Measurements from ENCODE around the gene SMTN. TPM values are rescaled to one million over a fixed set of nuclear protein-coding genes. Genes with fewer than 3 reads are reported as not detected.

SMTN gene
- 9.7 TPM for polyA plus RNA-seq (2013, experiment 1 of 2)
- 13.7 TPM for polyA plus RNA-seq (2013, experiment 2 of 2)

GRCh38 chr22:31080848-31081649, at the start of gene SMTN:
Gene SMTN, plus strand, starts transcription at chr22:31081318. Its CDS starts 1,941 bp downstream, at chr22:31083259.
- Histone ChIP-seq H3K27me3 (ENCODE audit: insufficient read depth, low read length) (no peaks in the 10 kb centered on the region), H3K4me1 (ENCODE audit: insufficient read depth, low read length) (peaks cover 30% of the 10 kb centered on the region), H3K9ac (ENCODE audit: low read depth, low read length) (peak within 1 kb of the TSS; percentile 88)

DNA sequence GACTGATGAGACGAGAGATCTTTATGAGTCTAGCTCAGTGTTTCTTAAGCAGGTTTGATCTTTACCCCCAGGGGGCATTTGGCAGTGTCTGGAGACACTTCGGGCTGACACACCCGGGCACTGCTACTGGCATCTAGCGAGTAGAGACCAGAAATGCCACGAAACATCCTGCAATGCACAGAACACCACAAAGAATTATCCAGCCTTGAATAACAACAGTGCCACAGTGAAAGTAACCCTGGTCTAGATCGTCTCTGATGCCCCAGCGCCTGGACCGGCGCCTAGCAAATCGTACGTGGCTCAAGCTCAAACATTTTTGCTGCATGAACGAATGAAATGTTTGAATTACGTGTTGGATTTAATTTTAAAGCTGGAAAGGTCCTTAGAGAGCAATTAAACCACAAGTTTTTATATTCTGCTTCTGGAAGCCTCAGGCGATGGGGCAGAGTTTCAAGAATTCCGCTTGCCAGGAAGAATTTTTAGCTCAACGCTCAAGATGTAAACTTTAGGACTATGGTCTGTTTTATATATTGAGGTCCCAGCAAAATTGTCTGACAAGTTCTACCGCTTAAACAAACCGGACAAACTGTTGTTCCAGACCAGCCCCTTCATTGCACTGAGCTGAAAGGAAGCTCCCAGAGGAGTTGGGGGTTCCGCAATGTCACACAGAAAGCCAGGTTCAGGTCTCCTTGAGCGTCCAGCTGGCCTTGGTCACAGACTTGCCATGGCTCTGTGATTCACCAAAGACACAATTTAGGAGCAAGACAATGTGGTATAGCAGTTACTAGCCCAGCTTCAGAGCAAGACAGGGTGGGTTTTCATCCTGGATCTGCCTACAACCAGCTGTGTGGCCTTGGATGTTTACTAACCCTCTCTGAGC, 44.2 kb upstream of the SMTN start:
- H3K36me3 ChIP-seq (ENCODE audit: insufficient read depth, low read length) = no peaks in the 10 kb centered on the region
- no peaks in the 10 kb centered on the region for H3K9me3 ChIP-seq (ENCODE audit: insufficient read depth, low read depth, low read length)
- 92% methylated on average over 20 of the region's 20 CpGs for WGBS
- H3K4me1 ChIP-seq (ENCODE audit: insufficient read depth, low read length) = no peaks in the 10 kb centered on the region
- no peaks in the 10 kb centered on the region for H3K27me3 ChIP-seq (ENCODE audit: insufficient read depth, low read length)
- H3K9ac ChIP-seq (ENCODE audit: low read depth, low read length) = no peak overlapping the region
- no peak overlapping the region for H3K4me3 ChIP-seq (ENCODE audit: low read length)
- no peak overlapping the region for H3K27ac ChIP-seq (ENCODE audit: low read depth, low read length)

More at GRCh38 chr22:31080848-31081649, at the start of gene SMTN:
- H3K27ac ChIP-seq (ENCODE audit: low read depth, low read length) = peak within 1 kb of the TSS; percentile 78
- no peaks in the 10 kb centered on the region for H3K36me3 ChIP-seq (ENCODE audit: insufficient read depth, low read length)
- H3K9me3 ChIP-seq (ENCODE audit: insufficient read depth, low read depth, low read length) = no peaks in the 10 kb centered on the region
- H3K4me3 ChIP-seq (ENCODE audit: low read length) = peak within 1 kb of the TSS; percentile 72
- WGBS = under 1% methylated on average over 63 of the region's 63 CpGs

DNA sequence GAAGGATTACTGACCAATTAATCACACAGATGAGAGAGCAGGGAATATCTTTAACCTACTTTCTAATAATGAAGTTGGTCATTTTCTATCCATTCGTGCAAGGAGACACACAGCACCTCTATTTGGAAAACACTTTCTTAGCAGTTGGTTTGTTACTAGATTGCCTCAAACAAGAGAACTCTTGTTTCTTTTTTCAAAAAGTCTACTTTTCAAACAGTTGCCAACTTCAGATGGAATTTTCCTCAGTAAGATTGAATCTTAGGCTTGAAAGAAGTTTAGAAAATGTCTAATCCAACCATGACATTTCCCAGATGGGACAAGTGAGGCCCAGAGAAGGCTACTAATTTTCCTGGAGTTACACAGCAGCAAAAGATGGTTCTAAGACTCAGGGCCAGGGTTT, 42.4 kb upstream of the SMTN start:
- Histone ChIP-seq H3K9ac (ENCODE audit: low read depth, low read length) (no peak overlapping the region), H3K4me3 (ENCODE audit: low read length) (no peak overlapping the region), H3K27me3 (ENCODE audit: insufficient read depth, low read length) (no peaks in the 10 kb centered on the region), H3K9me3 (ENCODE audit: insufficient read depth, low read depth, low read length) (no peaks in the 10 kb centered on the region), H3K36me3 (ENCODE audit: insufficient read depth, low read length) (no peaks in the 10 kb centered on the region), H3K27ac (ENCODE audit: low read depth, low read length) (no peak overlapping the region), H3K4me1 (ENCODE audit: insufficient read depth, low read length) (no peaks in the 10 kb centered on the region)
- 80% methylated on average over 1 of the region's 1 CpG for WGBS

- WGBS = 71% methylated on average over 9 of the region's 9 CpGs
- Histone ChIP-seq H3K27me3 (ENCODE audit: insufficient read depth, low read length) (no peaks in the 10 kb centered on the region), H3K4me1 (ENCODE audit: insufficient read depth, low read length) (0 out of 2 replicates have a peak, but pooled peaks cover 4% of the 10 kb centered on the region), H3K4me3 (ENCODE audit: low read length) (no peak overlapping the region), H3K9ac (ENCODE audit: low read depth, low read length) (no peak overlapping the region), H3K27ac (ENCODE audit: low read depth, low read length) (no peak overlapping the region), H3K36me3 (ENCODE audit: insufficient read depth, low read length) (no peaks in the 10 kb centered on the region), H3K9me3 (ENCODE audit: insufficient read depth, low read depth, low read length) (no peaks in the 10 kb centered on the region)
Measured at GRCh38 chr22:31039393-31039792, 41.7 kb upstream of the SMTN start.

- 86% methylated on average over 3 of the region's 3 CpGs for WGBS
- Histone ChIP-seq H3K9ac (ENCODE audit: low read depth, low read length) (no peak overlapping the region), H3K27me3 (ENCODE audit: insufficient read depth, low read length) (no peaks in the 10 kb centered on the region), H3K36me3 (ENCODE audit: insufficient read depth, low read length) (no peaks in the 10 kb centered on the region), H3K9me3 (ENCODE audit: insufficient read depth, low read depth, low read length) (no peaks in the 10 kb centered on the region), H3K4me3 (ENCODE audit: low read length) (no peak overlapping the region), H3K27ac (ENCODE audit: low read depth, low read length) (no peak overlapping the region), H3K4me1 (ENCODE audit: insufficient read depth, low read length) (0 out of 2 replicates have a peak, but pooled peaks cover 4% of the 10 kb centered on the region)
Measured at GRCh38 chr22:31040542-31041398, 40.3 kb upstream of the SMTN start.

GRCh38 chr22:31044262-31044861, 36.8 kb upstream of the SMTN start:
- Histone ChIP-seq H3K27ac (ENCODE audit: low read depth, low read length) (no peak overlapping the region), H3K27me3 (ENCODE audit: insufficient read depth, low read length) (no peaks in the 10 kb centered on the region), H3K9me3 (ENCODE audit: insufficient read depth, low read depth, low read length) (no peaks in the 10 kb centered on the region), H3K4me1 (ENCODE audit: insufficient read depth, low read length) (peaks cover 14% of the 10 kb centered on the region; the same call in 1 of the 2 replicates), H3K9ac (ENCODE audit: low read depth, low read length) (no peak overlapping the region), H3K4me3 (ENCODE audit: low read length) (no peak overlapping the region), H3K36me3 (ENCODE audit: insufficient read depth, low read length) (no peaks in the 10 kb centered on the region)
- 87% methylated on average over 11 of the region's 13 CpGs for WGBS

DNA sequence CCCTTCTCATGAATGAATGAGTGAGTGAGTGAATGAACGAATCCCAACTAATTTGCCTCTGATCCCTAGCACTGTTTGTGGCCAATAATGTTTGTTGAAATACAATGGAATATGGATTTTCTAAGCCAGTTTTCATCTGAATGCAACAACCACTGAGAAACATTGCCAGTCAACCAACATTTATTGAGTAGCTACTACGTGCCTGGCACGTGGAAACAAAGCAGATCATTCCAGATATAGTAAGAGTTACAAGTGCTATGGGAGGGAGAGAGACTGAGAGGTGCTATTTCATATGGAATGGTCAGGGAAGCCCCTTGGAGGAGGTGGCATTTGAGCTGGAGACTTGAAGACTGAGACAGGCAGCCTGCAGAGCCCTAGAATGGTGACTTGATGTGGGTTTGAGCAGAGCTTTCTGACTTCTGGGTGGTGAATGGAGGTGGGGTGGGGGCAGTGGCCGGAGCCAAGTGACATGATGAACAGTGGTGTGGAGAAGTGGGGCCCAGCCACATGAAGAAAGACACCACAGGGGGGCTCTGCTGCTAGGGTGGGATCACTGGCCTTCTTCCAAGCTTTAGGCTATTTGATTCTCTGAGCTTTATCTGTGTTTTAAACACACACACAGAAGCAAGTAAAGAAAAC, 35.1 kb upstream of the SMTN start:
- no peak overlapping the region for H3K27ac ChIP-seq (ENCODE audit: low read depth, low read length)

GRCh38 chr22:31046539-31047226, 34.4 kb upstream of the SMTN start:
- whole genome bisulfite sequencing = 74% methylated on average over 10 of the region's 11 CpGs
- Histone ChIP-seq H3K4me1 (ENCODE audit: insufficient read depth, low read length) (peaks cover 14% of the 10 kb centered on the region; the same call in 1 of the 2 replicates), H3K9ac (ENCODE audit: low read depth, low read length) (no peak overlapping the region), H3K4me3 (ENCODE audit: low read length) (no peak overlapping the region), H3K27ac (ENCODE audit: low read depth, low read length) (no peak overlapping the region), H3K9me3 (ENCODE audit: insufficient read depth, low read depth, low read length) (no peaks in the 10 kb centered on the region), H3K36me3 (ENCODE audit: insufficient read depth, low read length) (no peaks in the 10 kb centered on the region), H3K27me3 (ENCODE audit: insufficient read depth, low read length) (no peaks in the 10 kb centered on the region)

More for the DNA sequence above, 35.1 kb upstream of the SMTN start:
- Histone ChIP-seq H3K4me3 (ENCODE audit: low read length) (no peak overlapping the region), H3K9me3 (ENCODE audit: insufficient read depth, low read depth, low read length) (no peaks in the 10 kb centered on the region), H3K4me1 (ENCODE audit: insufficient read depth, low read length) (peaks cover 14% of the 10 kb centered on the region; the same call in 1 of the 2 replicates), H3K27me3 (ENCODE audit: insufficient read depth, low read length) (no peaks in the 10 kb centered on the region), H3K36me3 (ENCODE audit: insufficient read depth, low read length) (no peaks in the 10 kb centered on the region), H3K9ac (ENCODE audit: low read depth, low read length) (no peak overlapping the region)
- WGBS = 93% methylated on average over 4 of the region's 4 CpGs

- Histone ChIP-seq H3K4me3 (ENCODE audit: low read length) (no peak overlapping the region), H3K9me3 (ENCODE audit: insufficient read depth, low read depth, low read length) (no peaks in the 10 kb centered on the region), H3K27ac (ENCODE audit: low read depth, low read length) (no peak overlapping the region), H3K9ac (ENCODE audit: low read depth, low read length) (no peak overlapping the region), H3K4me1 (ENCODE audit: insufficient read depth, low read length) (peaks cover 14% of the 10 kb centered on the region; the same call in 1 of the 2 replicates), H3K27me3 (ENCODE audit: insufficient read depth, low read length) (no peaks in the 10 kb centered on the region), H3K36me3 (ENCODE audit: insufficient read depth, low read length) (no peaks in the 10 kb centered on the region)
- 92% methylated on average over 4 of the region's 4 CpGs for WGBS
Measured at GRCh38 chr22:31048570-31048969, 32.5 kb upstream of the SMTN start.

All from HUES64 (cell line).